PC-9 (cell line): ENCODE measurements around the gene SRL.

ENCODE experiments used
- EZH2 ChIP-seq: fragments of 200-600 bp; sonication (generic); IDR thresholded peaks from 2 replicates; pipeline ENCODE4 v1.8.0; 2017; ENCODE audit warnings: antibody characterized with exemption, low read depth
- TF ChIP-seq, protein P1 (sequence below): fragments of 200-600 bp; sonication (generic); conservative IDR thresholded peaks from 2 replicates; pipeline ENCODE4 v1.6.1; 2017; ENCODE audit warnings: mixed run types, antibody characterized with exemption, mild to moderate bottlenecking, moderate library complexity

DNA sequence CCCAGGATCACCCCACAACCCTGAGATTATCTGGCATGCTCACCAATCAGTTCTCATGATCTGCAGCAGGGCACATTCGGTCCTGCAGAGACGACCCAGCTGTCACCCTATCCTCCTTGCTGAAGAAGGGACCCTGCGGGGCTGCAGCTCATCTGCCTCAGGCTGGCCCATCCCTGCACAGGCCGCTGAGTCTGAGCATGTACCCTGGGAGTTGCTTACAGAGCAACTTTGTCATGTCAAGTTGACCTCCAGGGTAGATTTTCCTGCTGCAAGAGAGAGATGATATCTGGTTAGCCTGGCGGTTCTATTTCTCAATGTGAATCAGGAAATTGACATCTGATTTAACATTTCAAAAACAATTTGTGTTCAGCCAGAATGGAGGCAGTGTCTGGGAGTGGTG lies 89.6 kb downstream of the SRL start:
- TF ChIP-seq, protein P1, sequence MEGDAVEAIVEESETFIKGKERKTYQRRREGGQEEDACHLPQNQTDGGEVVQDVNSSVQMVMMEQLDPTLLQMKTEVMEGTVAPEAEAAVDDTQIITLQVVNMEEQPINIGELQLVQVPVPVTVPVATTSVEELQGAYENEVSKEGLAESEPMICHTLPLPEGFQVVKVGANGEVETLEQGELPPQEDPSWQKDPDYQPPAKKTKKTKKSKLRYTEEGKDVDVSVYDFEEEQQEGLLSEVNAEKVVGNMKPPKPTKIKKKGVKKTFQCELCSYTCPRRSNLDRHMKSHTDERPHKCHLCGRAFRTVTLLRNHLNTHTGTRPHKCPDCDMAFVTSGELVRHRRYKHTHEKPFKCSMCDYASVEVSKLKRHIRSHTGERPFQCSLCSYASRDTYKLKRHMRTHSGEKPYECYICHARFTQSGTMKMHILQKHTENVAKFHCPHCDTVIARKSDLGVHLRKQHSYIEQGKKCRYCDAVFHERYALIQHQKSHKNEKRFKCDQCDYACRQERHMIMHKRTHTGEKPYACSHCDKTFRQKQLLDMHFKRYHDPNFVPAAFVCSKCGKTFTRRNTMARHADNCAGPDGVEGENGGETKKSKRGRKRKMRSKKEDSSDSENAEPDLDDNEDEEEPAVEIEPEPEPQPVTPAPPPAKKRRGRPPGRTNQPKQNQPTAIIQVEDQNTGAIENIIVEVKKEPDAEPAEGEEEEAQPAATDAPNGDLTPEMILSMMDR, result no peak
- no peak for TF ChIP-seq EZH2
